H9 (cell line): ENCODE results near the gene OGDH. TPM values are rescaled to one million over a fixed set of nuclear protein-coding genes. Genes with fewer than 3 reads are reported as not detected.

Source experiments
- DNase-seq: peaks from one replicate; pipeline ENCODE4 v3.0.0-alpha.2; 2017
- H2AFZ ChIP-seq: one replicate; pipeline ENCODE4 v1.6.1; 2013; ENCODE audit warnings: mild to moderate bottlenecking, low read length, control low read depth, moderate library complexity
- H2AK5ac ChIP-seq: 2 replicates; pipeline ENCODE4 v1.6.1; 2013; ENCODE audit warnings: low read length, control low read depth, mixed read lengths; ENCODE audit not compliant: insufficient read length
- H2BK120ac ChIP-seq: one replicate; pipeline ENCODE4 v1.6.1; 2013; ENCODE audit warnings: low read depth, mild to moderate bottlenecking, low read length, control low read depth, inconsistent platforms; ENCODE audit not compliant: poor library complexity, severe bottlenecking
- H2BK12ac ChIP-seq: 2 replicates; pipeline ENCODE4 v1.6.1; 2013; ENCODE audit warnings: low read length, control low read depth, mixed read lengths, low read depth; ENCODE audit not compliant: insufficient read length
- H2BK15ac ChIP-seq: 2 replicates; pipeline ENCODE4 v1.6.1; 2013; ENCODE audit warnings: low read depth, low read length, control low read depth
- H2BK20ac ChIP-seq: one replicate; pipeline ENCODE4 v1.6.1; 2013; ENCODE audit warnings: low read depth, mild to moderate bottlenecking, low read length, control low read depth, inconsistent platforms; ENCODE audit not compliant: poor library complexity, severe bottlenecking
- H2BK5ac ChIP-seq: 2 replicates; pipeline ENCODE4 v1.6.1; 2013; ENCODE audit warnings: low read length, control low read depth, mixed read lengths; ENCODE audit not compliant: insufficient read length
- H3K14ac ChIP-seq: 2 replicates; pipeline ENCODE4 v1.6.1; 2013; ENCODE audit warnings: low read length, control low read depth; ENCODE audit not compliant: insufficient read depth
- H3K18ac ChIP-seq: 2 replicates; pipeline ENCODE4 v1.6.1; 2013; ENCODE audit warnings: low read depth, mild to moderate bottlenecking, mixed read lengths, low read length, control low read depth; ENCODE audit not compliant: insufficient read length
- H3K23ac ChIP-seq: 2 replicates; pipeline ENCODE4 v1.6.1; 2013; ENCODE audit warnings: low read length, control low read depth, mixed read lengths, low read depth; ENCODE audit not compliant: insufficient read length
- H3K23me2 ChIP-seq: 2 replicates; pipeline ENCODE4 v1.6.1; 2013; ENCODE audit warnings: low read depth, mild to moderate bottlenecking, mixed read lengths, low read length, control low read depth; ENCODE audit not compliant: insufficient read length, poor library complexity, severe bottlenecking
- H3K27ac ChIP-seq: 2 replicates; pipeline ENCODE4 v1.5.1; 2013; ENCODE audit warnings: low read length, control low read depth, mixed read lengths, low read depth; ENCODE audit not compliant: insufficient read length
- H3K27me3 ChIP-seq: 2 replicates; pipeline ENCODE4 v1.6.1; 2013; ENCODE audit warnings: low read length, control low read depth, inconsistent platforms; ENCODE audit not compliant: insufficient read depth
- H3K4ac ChIP-seq: 2 replicates; pipeline ENCODE4 v1.6.1; 2013; ENCODE audit warnings: low read depth, mild to moderate bottlenecking, control low read depth, inconsistent platforms, low read length, moderate library complexity
- H3K4me1 ChIP-seq: 2 replicates; pipeline ENCODE4 v1.6.1; 2013; ENCODE audit warnings: low read length, control low read depth, inconsistent platforms; ENCODE audit not compliant: insufficient read depth
- H3K4me2 ChIP-seq: 2 replicates; pipeline ENCODE4 v1.6.1; 2013; ENCODE audit warnings: low read length, control low read depth, mixed read lengths; ENCODE audit not compliant: insufficient read length, insufficient read depth
- H3K56ac ChIP-seq: 2 replicates; pipeline ENCODE4 v1.6.1; 2013; ENCODE audit warnings: low read depth, mild to moderate bottlenecking, mixed read lengths, low read length, control low read depth; ENCODE audit not compliant: insufficient read length
- H3K79me1 ChIP-seq: 2 replicates; pipeline ENCODE4 v1.6.1; 2013; ENCODE audit warnings: low read depth, mild to moderate bottlenecking, moderate library complexity, low read length, control low read depth, inconsistent platforms; ENCODE audit not compliant: insufficient read depth, poor library complexity, severe bottlenecking
- H3K79me2 ChIP-seq: 2 replicates; pipeline ENCODE4 v1.6.1; 2013; ENCODE audit warnings: low read length, control low read depth, inconsistent platforms; ENCODE audit not compliant: insufficient read depth
- H3K9ac ChIP-seq: 2 replicates; pipeline ENCODE4 v1.6.1; 2013; ENCODE audit warnings: low read length, control low read depth, mixed read lengths; ENCODE audit not compliant: insufficient read length; ENCODE audit errors: extremely low read depth
- H3K9me3 ChIP-seq: one replicate; pipeline ENCODE4 v1.6.1; 2013; ENCODE audit warnings: low read depth, low read length, inconsistent platforms; ENCODE audit not compliant: control insufficient read depth
- H3T11ph ChIP-seq: one replicate; pipeline ENCODE4 v1.6.1; 2013; ENCODE audit warnings: mild to moderate bottlenecking, low read length, control low read depth, inconsistent platforms
- H4K20me1 ChIP-seq: one replicate; pipeline ENCODE4 v1.6.1; 2013; ENCODE audit not compliant: control insufficient read depth, insufficient read length, insufficient read depth
- H4K5ac ChIP-seq: 2 replicates; pipeline ENCODE4 v1.6.1; 2013; ENCODE audit warnings: low read depth, mild to moderate bottlenecking, mixed read lengths, low read length, control low read depth; ENCODE audit not compliant: insufficient read length
- H4K8ac ChIP-seq: replicated peaks from 2 replicates; pipeline ENCODE4 v1.6.1; 2013; ENCODE audit warnings: low read length, control low read depth, mixed read lengths, low read depth; ENCODE audit not compliant: insufficient read length
- H4K91ac ChIP-seq: 2 replicates; pipeline ENCODE4 v1.6.1; 2013; ENCODE audit warnings: low read depth, mild to moderate bottlenecking, moderate library complexity, mixed read lengths, low read length, control low read depth; ENCODE audit not compliant: insufficient read length
- H3K27ac Mint-ChIP-seq, 3 experiments: 2 replicates in 2 of 3; 3 replicates in 1 of 3; pipeline ENCODE4 v1.8.0; 2020 to 2021; ENCODE audit warnings: mixed read lengths in 3 of 3, mild to moderate bottlenecking in 1 of 3, moderate library complexity in 1 of 3
- H3K27me3 Mint-ChIP-seq: 2 replicates; pipeline ENCODE4 v1.8.0; 2021; ENCODE audit warnings: low read depth, mild to moderate bottlenecking, moderate library complexity, mixed read lengths
- H3K36me3 Mint-ChIP-seq, 3 experiments: 2 replicates in 2 of 3; 3 replicates in 1 of 3; pipeline ENCODE4 v1.8.0; 2020 to 2021; ENCODE audit warnings: low read depth in 3 of 3, mixed read lengths in 3 of 3; ENCODE audit not compliant: insufficient read depth in 1 of 3
- H3K4me1 Mint-ChIP-seq, 2 experiments: 2 replicates each; pipeline ENCODE4 v1.8.0; 2020; ENCODE audit warnings: mixed read lengths in 2 of 2
- H3K4me3 Mint-ChIP-seq, 2 experiments: 2 replicates in 1 of 2; 3 replicates in 1 of 2; pipeline ENCODE4 v1.8.0; 2020 to 2021; ENCODE audit warnings: mild to moderate bottlenecking in 2 of 2, mixed read lengths in 2 of 2, moderate library complexity in 1 of 2
- H3K9me3 Mint-ChIP-seq, 2 experiments: 2 replicates in 1 of 2; 3 replicates in 1 of 2; pipeline ENCODE4 v1.8.0; 2020; ENCODE audit warnings: mild to moderate bottlenecking in 2 of 2, mixed read lengths in 2 of 2, moderate library complexity in 1 of 2
- CTCF ChIP-seq: fragments of 200-600 bp; sonication (generic); conservative IDR thresholded peaks from 3 replicates; pipeline ENCODE4 v1.8.0; 2021; ENCODE audit warnings: antibody characterized with exemption, mild to moderate bottlenecking
- WGBS: extraction: QIAGEN DNeasy Blood & Tissue Kit; methylation state at CpG from one replicate; pipeline ENCODE4 v1.1.7; 2013; ENCODE audit warnings: missing lambda C conversion rate, low lambda C conversion rate, mixed read lengths; ENCODE audit not compliant: insufficient read length; ENCODE audit errors: extremely low coverage; 5-methylcytosine and 5-hydroxymethylcytosine counted together
- total RNA-seq: library from RNA; stranded (reverse); gene quantifications from 2 replicates; pipeline ENCODE4 v1.2.1, GENCODE V29; 2021

Gene OGDH
- total RNA-seq, 1 experiment from 2014 or later = 77.3 TPM

DNA sequence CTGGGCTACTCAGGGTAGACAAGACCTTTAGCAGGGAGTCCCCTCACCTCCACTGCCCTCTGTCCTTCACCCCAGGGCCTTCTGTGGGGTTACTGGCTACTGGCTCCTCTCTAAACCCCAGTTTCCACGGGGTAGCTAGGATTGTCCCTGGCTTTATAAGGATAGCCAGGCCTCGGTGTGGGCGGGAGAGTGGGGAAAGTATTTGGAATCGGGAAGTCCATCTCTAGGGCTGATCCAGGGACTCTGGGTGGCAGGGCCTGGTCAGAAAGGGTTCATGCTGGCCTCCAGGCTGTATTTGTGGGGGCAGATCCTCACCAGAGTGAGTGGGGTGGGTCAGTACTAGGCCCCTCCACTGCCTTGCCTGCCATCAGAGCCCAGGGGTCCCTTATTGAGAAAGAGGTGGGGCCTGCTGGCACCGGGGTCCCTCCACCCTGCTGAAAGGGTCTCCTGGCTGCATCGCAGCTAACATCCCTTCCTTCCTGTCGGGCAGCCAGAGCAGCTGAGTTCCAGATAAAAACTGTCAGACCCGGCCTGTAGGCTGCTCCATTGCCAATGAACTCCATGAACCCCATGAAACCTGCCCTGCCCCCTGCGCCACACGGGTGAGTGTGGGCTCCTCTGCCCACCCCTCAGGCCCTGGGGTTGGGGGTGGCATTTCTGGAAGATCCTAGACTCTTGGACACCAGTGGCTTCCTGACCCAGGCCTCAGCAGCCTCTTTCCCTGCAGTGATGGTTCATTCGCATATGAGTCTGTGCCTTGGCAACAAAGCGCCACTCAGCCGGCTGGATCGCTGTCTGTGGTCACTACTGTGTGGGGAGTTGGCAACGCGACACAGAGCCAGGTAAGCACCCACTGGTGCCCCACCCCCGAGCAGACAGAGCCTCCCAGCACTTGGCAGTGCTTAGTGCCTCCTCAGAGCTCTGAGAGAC is 149.5 kb downstream of the OGDH start:
- peak overlapping the region in 1 of 3 experiments; percentile 28; a peak in 1 of 7 replicates for H3K27ac Mint-ChIP-seq
- Histone ChIP-seq H3K79me2 (no peaks in the 10 kb centered on the region; the same call in 1 of the 2 replicates), H4K8ac (no peak overlapping the region), H2BK15ac (no peak overlapping the region), H2BK12ac (no peak overlapping the region), H3K79me1 (no peaks in the 10 kb centered on the region), H4K5ac (no peak overlapping the region), H3K4ac (no peak overlapping the region), H4K20me1 (no peaks in the 10 kb centered on the region), H2AFZ (no peak overlapping the region), H3T11ph (no peak overlapping the region), H3K23me2 (no peaks in the 10 kb centered on the region), H3K4me1 (no peaks in the 10 kb centered on the region), H3K9me3 (no peaks in the 10 kb centered on the region), H3K4me2 (no peak overlapping the region), H2BK5ac (no peak overlapping the region), H3K9ac (no peak overlapping the region), H3K56ac (no peak overlapping the region), H3K18ac (no peak overlapping the region), H3K14ac (peak overlapping the region; percentile 16; the same call in 1 of the 2 replicates), H3K27ac (no peak overlapping the region), H2BK120ac (no peak overlapping the region), H2BK20ac (no peak overlapping the region), H2AK5ac (no peak overlapping the region), H3K23ac (no peak overlapping the region), H3K27me3 (no peaks in the 10 kb centered on the region), H4K91ac (no peak overlapping the region)
- WGBS = no CpG with 5 or more reads among the region's 17 CpGs
- H3K4me1 Mint-ChIP-seq = peaks cover 6% of the 10 kb centered on the region in 2 experiments; a peak in 2 of 4 replicates
- no peaks in the 10 kb centered on the region for H3K27me3 Mint-ChIP-seq
- peaks cover 5 to 31% (median 25%) of the 10 kb centered on the region in 3 experiments; a peak in 6 of 7 replicates for H3K36me3 Mint-ChIP-seq
- DNase-seq = no peak
- TF ChIP-seq CTCF = no peak
- H3K4me3 Mint-ChIP-seq = no peak overlapping the region
- H3K9me3 Mint-ChIP-seq = no peaks in the 10 kb centered on the region
